Fibroblast of skin of left quadriceps (primary cell): ENCODE data around the gene AIF1.

ENCODE experiments used
- DNase-seq, 2 experiments: peaks; one replicate each; pipeline ENCODE4 v3.0.0-alpha.2; 2013; ENCODE audit warnings: low read depth in 2 of 2

Gene AIF1

GRCh38 chr6:31620586-31621319 lies 5.7 kb downstream of the AIF1 start, which contains the start of gene PRRC2A:
Gene PRRC2A, plus strand, starts transcription at chr6:31620715. Its CDS starts 2,075 bp downstream, at chr6:31622790.
- peak in 1 of 2 experiments; percentile 99 for DNase-seq

DNA sequence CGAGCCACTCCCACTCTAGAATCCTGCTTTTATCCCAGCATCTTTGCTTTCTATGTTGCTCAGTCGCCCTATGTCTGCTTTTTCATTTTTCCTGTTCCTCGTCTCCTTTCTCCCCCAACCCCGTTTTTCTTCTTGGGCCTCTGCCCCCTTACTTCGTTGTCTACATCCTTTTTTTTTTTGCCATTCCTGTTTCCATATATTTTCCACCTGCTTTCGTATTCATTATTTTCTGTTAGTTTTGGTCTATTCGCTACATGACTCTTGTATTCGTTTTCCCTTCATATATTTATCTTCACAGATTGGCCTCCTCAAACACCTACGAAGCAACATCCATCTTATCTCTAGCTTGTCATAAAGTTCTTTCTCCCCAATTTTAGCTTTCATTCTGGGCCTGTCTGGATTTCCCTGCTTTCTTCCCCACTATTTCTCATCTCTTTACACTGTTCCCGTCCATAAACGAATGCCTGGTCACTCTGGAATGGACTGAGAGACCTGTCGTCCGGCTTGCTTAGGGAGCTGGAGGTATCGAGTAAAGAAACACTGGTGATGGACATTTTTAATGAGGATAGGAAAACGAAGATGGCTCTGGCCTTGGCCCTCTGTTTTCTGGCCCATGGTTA lies 6.4 kb downstream of the AIF1 start:
- no peak for DNase-seq

DNA sequence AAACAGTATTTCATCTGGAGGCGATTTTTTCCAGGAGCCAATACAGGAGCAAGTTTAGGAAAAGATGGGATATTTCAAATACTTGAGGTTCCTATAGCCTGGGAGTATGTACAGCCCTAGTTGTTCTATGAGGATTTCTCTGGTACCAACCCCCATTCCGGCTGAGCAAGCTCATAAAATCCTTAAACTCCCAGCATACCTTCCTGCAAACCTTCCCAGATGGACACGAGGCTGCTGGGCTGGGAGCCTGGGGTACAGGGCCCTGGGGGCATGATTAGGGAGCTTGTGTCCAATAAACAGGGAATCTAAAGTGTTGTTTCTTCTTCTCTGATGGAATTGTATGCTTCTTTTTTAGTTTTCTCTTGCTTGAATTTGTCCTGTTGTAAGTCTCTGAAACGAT lies 7.0 kb downstream of the AIF1 start:
- no peak for DNase-seq

DNA sequence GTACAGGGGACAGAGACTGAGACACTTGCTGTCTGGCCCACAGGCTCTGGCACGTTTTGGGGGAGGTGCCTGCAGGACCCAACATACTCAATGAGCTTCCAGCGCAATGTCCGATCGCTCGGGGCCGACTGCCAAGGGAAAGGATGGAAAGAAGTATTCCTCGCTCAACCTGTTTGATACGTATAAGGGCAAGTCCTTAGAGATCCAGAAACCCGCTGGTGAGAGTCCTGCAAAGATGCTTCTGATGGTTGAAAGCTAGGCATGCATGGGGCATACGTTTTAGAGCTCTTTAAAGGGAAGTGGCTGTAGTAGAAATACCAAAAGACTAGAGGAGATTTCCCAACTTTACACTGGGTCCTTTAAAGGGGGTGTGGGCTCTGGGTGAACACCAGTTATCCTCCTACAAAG lies 7.7 kb downstream of the AIF1 start:
- DNase-seq, result no peak

DNA sequence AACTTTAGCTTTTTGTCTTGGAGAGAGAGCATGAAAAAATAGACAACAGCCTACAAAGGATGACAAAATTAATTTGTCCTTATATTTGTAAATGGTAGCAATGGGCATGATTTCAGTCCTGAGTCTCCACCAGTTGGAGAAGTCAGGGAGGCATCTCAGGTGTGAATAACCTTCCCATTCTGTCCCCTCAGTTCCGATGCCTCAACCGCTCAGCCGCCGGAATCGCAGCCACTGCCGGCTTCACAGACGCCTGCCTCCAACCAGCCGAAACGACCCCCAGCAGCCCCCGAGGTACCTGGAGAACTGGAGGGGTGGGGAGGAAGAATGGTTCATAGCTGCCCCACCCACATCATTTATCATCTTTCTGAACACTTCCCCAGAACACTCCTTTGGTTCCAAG lies 9.0 kb downstream of the AIF1 start:
- no peak for DNase-seq

DNA sequence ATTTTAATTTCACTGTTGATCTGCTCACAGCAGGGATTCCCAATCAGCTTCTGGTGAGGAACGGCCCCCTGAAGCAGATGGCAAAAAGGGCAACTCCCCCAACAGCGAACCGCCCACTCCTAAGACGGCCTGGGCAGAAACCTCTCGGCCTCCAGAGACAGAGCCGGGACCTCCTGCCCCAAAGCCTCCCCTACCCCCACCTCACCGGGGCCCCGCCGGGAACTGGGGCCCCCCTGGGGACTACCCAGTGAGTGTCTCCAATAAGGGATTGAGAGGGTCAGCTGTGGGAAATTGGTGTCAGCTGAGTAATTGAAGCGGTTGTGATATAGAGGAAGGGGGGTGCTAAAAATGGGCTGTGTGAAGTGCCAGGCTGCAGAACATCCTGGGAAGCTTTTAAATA lies 11.9 kb downstream of the AIF1 start:
- DNase-seq, result no peak

- no peak for DNase-seq
Measured at GRCh38 chr6:31627690-31628287, 12.8 kb downstream of the AIF1 start.

GRCh38 chr6:31629014-31629413 lies 14.0 kb downstream of the AIF1 start:
- no peak for DNase-seq

DNA sequence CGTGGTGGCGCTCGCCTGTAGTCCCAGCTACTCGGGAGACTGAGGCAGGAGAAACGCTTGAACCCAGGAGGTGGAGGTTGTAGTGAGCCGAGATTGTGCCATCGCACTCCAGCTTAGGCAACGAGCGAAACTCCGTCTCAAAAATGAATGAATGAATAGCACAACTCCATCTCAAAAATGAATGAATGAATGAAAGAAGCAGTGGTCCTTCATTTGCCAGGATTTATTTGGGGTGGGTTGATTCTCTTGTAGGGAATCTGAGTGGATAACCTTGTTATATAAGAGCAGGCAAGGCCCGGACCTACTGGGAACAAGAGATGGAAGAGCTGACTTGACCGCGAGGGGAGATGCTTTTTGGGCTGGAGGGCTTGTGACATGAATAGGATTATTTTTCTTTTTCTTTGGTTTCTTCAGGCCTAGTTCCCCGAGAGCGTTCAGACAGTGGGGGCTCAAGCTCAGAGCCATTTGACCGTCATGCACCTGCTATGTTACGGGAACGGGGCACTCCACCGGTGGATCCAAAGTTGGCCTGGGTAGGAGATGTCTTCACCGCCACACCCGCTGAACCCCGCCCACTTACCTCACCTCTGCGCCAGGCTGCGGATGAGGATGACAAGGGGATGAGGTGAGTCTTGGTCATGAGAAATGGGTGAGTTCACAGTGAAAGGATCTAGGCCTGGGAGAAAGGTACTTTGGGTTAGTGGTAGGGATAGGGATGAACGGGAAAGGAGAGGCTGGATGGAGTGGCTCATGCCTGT lies 15.3 kb downstream of the AIF1 start:
- DNase-seq, result no peak

DNA sequence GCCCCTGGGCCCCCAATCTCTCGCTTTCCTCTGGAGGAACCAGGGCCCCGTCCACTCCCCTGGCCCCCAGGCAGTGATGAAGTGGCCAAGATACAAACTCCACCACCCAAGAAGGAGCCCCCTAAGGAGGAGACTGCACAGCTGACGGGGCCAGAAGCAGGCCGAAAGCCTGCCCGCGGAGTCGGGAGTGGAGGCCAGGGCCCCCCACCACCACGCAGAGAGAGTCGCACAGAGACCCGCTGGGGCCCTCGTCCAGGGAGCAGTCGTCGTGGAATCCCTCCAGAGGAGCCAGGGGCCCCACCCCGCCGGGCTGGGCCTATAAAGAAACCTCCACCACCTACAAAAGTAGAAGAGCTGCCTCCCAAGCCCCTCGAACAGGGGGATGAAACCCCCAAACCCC lies 16.2 kb downstream of the AIF1 start:
- DNase-seq, result no peak

DNA sequence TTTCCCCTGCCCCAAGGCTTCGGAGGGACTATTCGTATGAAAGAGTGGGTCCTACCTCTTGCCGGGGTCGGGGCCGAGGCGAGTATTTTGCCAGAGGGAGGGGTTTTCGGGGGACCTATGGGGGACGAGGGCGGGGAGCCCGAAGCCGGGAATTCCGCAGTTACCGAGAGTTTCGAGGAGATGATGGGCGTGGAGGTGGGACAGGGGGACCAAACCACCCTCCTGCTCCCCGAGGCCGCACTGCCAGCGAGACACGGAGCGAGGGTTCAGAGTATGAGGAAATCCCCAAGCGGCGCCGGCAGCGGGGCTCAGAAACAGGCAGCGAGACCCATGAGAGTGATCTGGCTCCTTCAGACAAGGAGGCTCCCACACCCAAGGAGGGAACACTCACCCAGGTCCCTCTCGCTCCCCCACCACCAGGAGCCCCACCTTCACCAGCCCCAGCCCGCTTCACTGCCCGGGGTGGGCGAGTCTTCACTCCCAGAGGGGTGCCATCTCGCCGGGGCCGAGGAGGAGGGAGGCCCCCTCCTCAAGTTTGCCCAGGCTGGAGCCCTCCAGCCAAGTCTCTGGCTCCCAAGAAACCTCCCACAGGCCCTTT lies 16.7 kb downstream of the AIF1 start:
- no peak for DNase-seq

DNA sequence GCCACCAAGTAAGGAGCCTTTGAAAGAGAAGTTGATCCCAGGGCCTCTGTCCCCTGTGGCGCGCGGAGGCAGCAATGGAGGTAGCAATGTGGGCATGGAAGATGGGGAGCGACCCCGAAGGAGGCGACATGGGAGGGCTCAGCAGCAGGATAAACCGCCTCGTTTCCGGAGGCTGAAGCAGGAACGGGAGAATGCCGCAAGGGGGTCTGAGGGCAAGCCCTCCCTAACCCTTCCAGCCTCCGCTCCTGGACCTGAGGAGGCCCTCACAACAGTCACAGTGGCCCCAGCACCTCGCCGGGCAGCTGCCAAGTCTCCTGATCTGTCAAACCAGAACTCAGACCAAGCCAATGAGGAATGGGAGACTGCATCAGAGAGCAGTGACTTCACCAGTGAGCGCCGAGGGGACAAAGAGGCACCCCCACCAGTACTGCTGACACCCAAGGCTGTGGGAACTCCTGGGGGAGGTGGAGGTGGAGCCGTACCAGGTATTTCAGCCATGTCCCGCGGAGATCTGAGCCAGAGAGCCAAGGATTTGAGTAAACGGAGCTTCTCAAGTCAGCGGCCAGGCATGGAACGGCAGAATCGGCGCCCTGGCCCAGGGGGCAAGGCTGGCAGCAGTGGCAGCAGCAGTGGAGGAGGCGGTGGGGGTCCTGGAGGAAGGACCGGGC lies 17.4 kb downstream of the AIF1 start:
- no peak for DNase-seq

DNA sequence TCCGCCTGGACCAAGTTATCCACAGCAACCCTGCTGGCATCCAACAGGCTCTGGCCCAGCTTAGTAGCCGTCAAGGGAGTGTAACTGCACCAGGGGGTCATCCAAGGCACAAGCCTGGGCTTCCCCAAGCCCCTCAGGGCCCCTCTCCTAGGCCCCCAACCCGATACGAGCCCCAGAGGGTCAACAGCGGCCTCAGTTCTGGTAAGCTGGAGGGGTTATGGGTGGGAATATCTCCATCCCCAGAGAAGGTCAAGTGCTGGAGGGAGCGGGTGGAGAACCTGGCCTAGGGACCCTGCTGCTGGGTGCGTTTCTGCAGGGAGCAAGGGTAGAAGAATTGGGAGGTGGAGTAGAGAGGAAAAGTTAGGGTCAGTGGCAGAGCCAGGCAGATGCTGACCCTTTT lies 18.4 kb downstream of the AIF1 start:
- no peak for DNase-seq

GRCh38 chr6:31634131-31634530 lies 19.1 kb downstream of the AIF1 start:
- no peak for DNase-seq

DNA sequence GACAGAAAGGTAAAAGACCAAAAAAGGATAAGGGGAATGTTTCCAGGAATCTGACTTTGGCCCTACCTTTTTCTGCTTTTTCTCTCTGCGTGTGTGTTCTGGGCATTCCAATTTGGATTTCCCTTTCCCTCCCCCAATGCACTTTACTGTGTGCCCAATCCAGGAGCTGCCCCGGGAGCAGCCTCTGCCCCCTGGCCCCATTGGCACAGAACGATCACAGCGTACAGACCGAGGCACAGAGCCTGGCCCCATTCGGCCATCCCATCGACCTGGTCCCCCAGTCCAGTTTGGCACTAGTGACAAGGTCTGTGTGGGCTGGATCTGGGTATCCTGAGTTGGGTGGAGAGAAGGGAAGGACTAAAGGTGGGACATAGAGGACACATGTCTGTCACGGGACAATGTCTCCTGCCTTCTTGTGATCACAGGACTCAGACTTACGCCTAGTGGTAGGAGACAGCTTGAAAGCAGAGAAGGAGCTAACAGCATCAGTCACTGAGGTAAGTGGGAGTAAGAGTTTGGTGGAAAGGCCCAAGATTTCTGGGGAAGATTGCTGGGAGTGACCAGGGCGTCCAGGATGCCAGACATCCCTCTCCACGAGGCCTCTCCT lies 20.0 kb downstream of the AIF1 start:
- DNase-seq, result no peak

GRCh38 chr6:31636698-31637596 lies 21.9 kb downstream of the AIF1 start:
- no peak for DNase-seq

GRCh38 chr6:31639043-31639442 lies 24.0 kb downstream of the AIF1 start:
- DNase-seq, result no peak

GRCh38 chr6:31639449-31639861 lies 24.4 kb downstream of the AIF1 start:
- DNase-seq, result no peak

- no peak for DNase-seq
Measured at GRCh38 chr6:31640612-31641011, 25.6 kb downstream of the AIF1 start.

GRCh38 chr6:31641370-31641769 lies 26.3 kb downstream of the AIF1 start:
- no peak for DNase-seq
